ENCODE data around the gene RPAIN. TPM values are rescaled to one million over a fixed set of nuclear protein-coding genes. Genes with fewer than 3 reads are reported as not detected.

RPAIN gene
- total and polyA plus RNA-seq, 2 of the 8 experiments (the other 6 are each of a cell fraction or from before 2014, with no cell fraction given) = 54.5 to 57.7 TPM

- CTCF ChIA-PET (ENCODE audit: partially characterized antibody) = no interaction called here
- FAIRE-seq = no peak
Measured at GRCh38 chr17:5391678-5392077, 28.3 kb upstream of the RPAIN start.

More at GRCh38 chr17:5391678-5392077, 28.3 kb upstream of the RPAIN start:
- WGBS, 2 experiments (ENCODE audit: extremely low coverage in 1 of 2, insufficient coverage in 1 of 2, insufficient read length in 1 of 2, insufficient replicate concordance in 2 of 2, low coverage in 1 of 2, low lambda C conversion rate in 2 of 2, missing lambda C conversion rate in 1 of 2) = 88% methylated on average over 5 of the region's 5 CpGs; no CpG with 5 or more reads in 1 of the 2 experiments
- Histone ChIP-seq H4K91ac (replicated peaks; ENCODE audit: insufficient read length, low read length) (no peak overlapping the region), H3K23ac (ENCODE audit: insufficient read length) (no peak overlapping the region), H4K20me1 (replicated peaks in 1 of 2; ENCODE audit: control insufficient read depth in 1 of 2, insufficient read depth in 2 of 2, low read length in 2 of 2) (peaks cover 0 to 5% of the 10 kb centered on the region in 2 experiments), H3K27me3 (replicated peaks in 1 of 4; ENCODE audit: control insufficient read depth in 3 of 4, extremely low read depth in 1 of 4, insufficient read depth in 3 of 4, low read length in 3 of 4) (peaks cover 0 to 2% (median 0%) of the 10 kb centered on the region in 4 experiments; a peak in 1 of 7 replicates), H2BK12ac (ENCODE audit: low read depth, low read length) (no peak overlapping the region), H3K9ac (replicated peaks in 1 of 4; ENCODE audit: extremely low read depth in 1 of 4, low read depth in 3 of 4, low read length in 3 of 4) (no peak overlapping the region), H2BK20ac (ENCODE audit: low read length) (no peak overlapping the region), H3K23me2 (ENCODE audit: low read depth, low read length) (no peaks in the 10 kb centered on the region), H4K8ac (ENCODE audit: extremely low read depth, insufficient read depth, low read length) (no peak overlapping the region), H2BK120ac (replicated peaks; ENCODE audit: low read depth, low read length) (no peak overlapping the region), H3K79me2 (ENCODE audit: control insufficient read depth in 1 of 2, insufficient read depth in 2 of 2, low read length in 2 of 2) (no peaks in the 10 kb centered on the region), H4K5ac (ENCODE audit: insufficient read length, low read depth, low read length) (no peak overlapping the region), H3K14ac (ENCODE audit: insufficient read length) (no peak overlapping the region), H3K56ac (replicated peaks; ENCODE audit: insufficient read length, low read depth, low read length) (no peak overlapping the region), H2BK15ac (ENCODE audit: low read length) (no peak overlapping the region), H3K9me3 (ENCODE audit: insufficient read depth in 2 of 2, low read depth in 1 of 2, low read length in 1 of 2) (no peaks in the 10 kb centered on the region), H3K4me2 (ENCODE audit: insufficient read depth in 1 of 2, low read depth in 2 of 2, low read length in 2 of 2) (no peak overlapping the region), H2AK5ac (ENCODE audit: low read depth, low read length) (no peak overlapping the region), H3K36me3 (ENCODE audit: control insufficient read depth in 2 of 4, insufficient read depth in 4 of 4, low read length in 3 of 4) (peaks cover 41 to 81% (median 71%) of the 10 kb centered on the region in 4 experiments), H3K79me1 (ENCODE audit: low read depth, low read length) (no peaks in the 10 kb centered on the region), H2AFZ (ENCODE audit: low read length) (no peak overlapping the region), H3K27ac (ENCODE audit: low read depth, low read length) (no peak overlapping the region), H3K18ac (ENCODE audit: extremely low read depth, low read length) (no peak overlapping the region), H3K4ac (replicated peaks; ENCODE audit: insufficient read length, low read depth, low read length) (no peak overlapping the region), H3K4me3 (ENCODE audit: extremely low read depth in 1 of 4, insufficient read depth in 2 of 4, low read depth in 3 of 4, low read length in 4 of 4) (no peak overlapping the region), H3K4me1 (replicated peaks in 1 of 4; ENCODE audit: control insufficient read depth in 3 of 4, insufficient read depth in 4 of 4, low read length in 3 of 4) (no peaks in the 10 kb centered on the region), H2BK5ac (ENCODE audit: low read depth, low read length) (no peak overlapping the region)
- no peak for DNase-seq (ENCODE audit: low read depth in 1 of 2, low spot score in 2 of 2)
- TF ChIP-seq SRF (IDR thresholded peaks at IDR 0.05; ENCODE audit: low read depth, low read length) (no peak), JUN (IDR thresholded peaks at IDR 0.05; ENCODE audit: low read depth, low read length) (no peak), RXRA (IDR thresholded peaks at IDR 0.05; ENCODE audit: insufficient read depth, low read depth, low read length) (no peak), GTF2F1 (IDR thresholded peaks at IDR 0.05; ENCODE audit: borderline replicate concordance, low read depth, low read length) (no peak), SP1 (IDR thresholded peaks at IDR 0.05; ENCODE audit: low read depth, low read length) (no peak), TEAD4 (IDR thresholded peaks at IDR 0.05; ENCODE audit: low read depth, low read length) (no peak), NANOG (IDR thresholded peaks at IDR 0.05; ENCODE audit: insufficient read depth, low read depth, low read length, poor library complexity, severe bottlenecking) (no peak)
- POLR2A ChIA-PET (ENCODE audit: partially characterized antibody) = interaction anchor here (0.7 to 4.7 kb wide), 10 partner anchors 10 to 79 kb away, joined by 3 to 18 read pairs (median 3); no protein-coding TSS in a partner anchor

All from H1 (cell line).